ENCODE measurements around the gene SFT2D1. TPM values are rescaled to one million over a fixed set of nuclear protein-coding genes. Genes with fewer than 3 reads are reported as not detected.

The SFT2D1 gene
- total RNA-seq, 3 donors from 2014 or later, result 40.4 to 67.5 (median 53.3) TPM

GRCh38 chr6:166331503-166332415, 10.6 kb downstream of the SFT2D1 start:
- H3K4me3 ChIP-seq, result no peak overlapping the region
- DNase-seq, result no peak
- ATAC-seq, result peak; percentile 65
- no peaks in the 10 kb centered on the region for H3K9me3 ChIP-seq
- no peaks in the 10 kb centered on the region for H3K36me3 ChIP-seq (ENCODE audit: low read depth)
- H3K4me1 ChIP-seq (ENCODE audit: low read depth), result peaks cover 22% of the 10 kb centered on the region
- TF ChIP-seq, protein P1, sequence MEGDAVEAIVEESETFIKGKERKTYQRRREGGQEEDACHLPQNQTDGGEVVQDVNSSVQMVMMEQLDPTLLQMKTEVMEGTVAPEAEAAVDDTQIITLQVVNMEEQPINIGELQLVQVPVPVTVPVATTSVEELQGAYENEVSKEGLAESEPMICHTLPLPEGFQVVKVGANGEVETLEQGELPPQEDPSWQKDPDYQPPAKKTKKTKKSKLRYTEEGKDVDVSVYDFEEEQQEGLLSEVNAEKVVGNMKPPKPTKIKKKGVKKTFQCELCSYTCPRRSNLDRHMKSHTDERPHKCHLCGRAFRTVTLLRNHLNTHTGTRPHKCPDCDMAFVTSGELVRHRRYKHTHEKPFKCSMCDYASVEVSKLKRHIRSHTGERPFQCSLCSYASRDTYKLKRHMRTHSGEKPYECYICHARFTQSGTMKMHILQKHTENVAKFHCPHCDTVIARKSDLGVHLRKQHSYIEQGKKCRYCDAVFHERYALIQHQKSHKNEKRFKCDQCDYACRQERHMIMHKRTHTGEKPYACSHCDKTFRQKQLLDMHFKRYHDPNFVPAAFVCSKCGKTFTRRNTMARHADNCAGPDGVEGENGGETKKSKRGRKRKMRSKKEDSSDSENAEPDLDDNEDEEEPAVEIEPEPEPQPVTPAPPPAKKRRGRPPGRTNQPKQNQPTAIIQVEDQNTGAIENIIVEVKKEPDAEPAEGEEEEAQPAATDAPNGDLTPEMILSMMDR (IDR thresholded peaks at IDR 0.05), result no peak
- intact Hi-C loops (cut with DNase I, micrococcal nuclease), result loop anchor here in 1 of 2 donors (10.0 kb wide), 1 partner anchor 53 kb away; the partner anchor contains the start of gene MPC1

GRCh38 chr6:166330612-166331011, 11.7 kb downstream of the SFT2D1 start:
- ATAC-seq (peak; percentile 81), DNase-seq (peak in 2 of 3 donors; percentile 54 to 68)
- H3K36me3 ChIP-seq (ENCODE audit: low read depth), result no peaks in the 10 kb centered on the region
- H3K9me3 ChIP-seq, result no peaks in the 10 kb centered on the region
- intact Hi-C loops (cut with DNase I, micrococcal nuclease), result loop anchor here in 1 of 2 donors (10.0 kb wide), 1 partner anchor 54 kb away; the partner anchor contains the start of gene MPC1
- TF ChIP-seq, protein P1 (IDR thresholded peaks at IDR 0.05), result no peak
- H3K4me3 ChIP-seq, result no peak overlapping the region
- H3K4me1 ChIP-seq (ENCODE audit: low read depth), result peaks cover 22% of the 10 kb centered on the region

GRCh38 chr6:166325383-166326042, 16.8 kb downstream of the SFT2D1 start:
- DNase-seq (no peak), ATAC-seq (no peak)
- H3K36me3 ChIP-seq (ENCODE audit: low read depth), result no peaks in the 10 kb centered on the region
- H3K4me3 ChIP-seq, result no peak overlapping the region
- TF ChIP-seq, protein P1 (IDR thresholded peaks at IDR 0.05), result no peak
- H3K4me1 ChIP-seq (ENCODE audit: low read depth), result peaks cover 4% of the 10 kb centered on the region
- no peaks in the 10 kb centered on the region for H3K9me3 ChIP-seq
- intact Hi-C loops (cut with DNase I, micrococcal nuclease), result no loop called here

- ATAC-seq, result no peak
Observed at GRCh38 chr6:166323395-166323794, 18.9 kb downstream of the SFT2D1 start.

More at GRCh38 chr6:166323395-166323794, 18.9 kb downstream of the SFT2D1 start:
- Histone ChIP-seq H3K9me3 (no peaks in the 10 kb centered on the region), H3K36me3 (ENCODE audit: low read depth) (no peaks in the 10 kb centered on the region), H3K4me1 (ENCODE audit: low read depth) (no peaks in the 10 kb centered on the region), H3K4me3 (no peak overlapping the region)
- DNase-seq, result no peak
- intact Hi-C loops (cut with DNase I, micrococcal nuclease), result no loop called here
- TF ChIP-seq, protein P1 (IDR thresholded peaks at IDR 0.05), result no peak
